GM20000 (cell line): ENCODE measurements around the gene UNC45B.
"Not testable (repeated sequence)": the region's sequence is repeated elsewhere in the genome, so short reads cannot be mapped to it uniquely, and the experiment has no call there.

Experiments
- DNase-seq: peaks from one replicate; pipeline ENCODE4 v3.0.0; 2012; ENCODE audit warnings: low spot score
- CTCF ChIP-seq: IDR thresholded peaks from 2 replicates; pipeline ENCODE4 v1.5.1; 2012; ENCODE audit warnings: mild to moderate bottlenecking, control low read depth; ENCODE audit errors: extremely low read depth, missing control alignments

Gene UNC45B

GRCh38 chr17:35147375-35147905 lies at the start of gene UNC45B:
Gene UNC45B, plus strand, starts transcription at chr17:35147817. Its CDS starts 447 bp downstream, at chr17:35148264.
- no peak for DNase-seq
- no peak for TF ChIP-seq CTCF

- DNase-seq, result no peak
- TF ChIP-seq CTCF, result no peak
Observed at GRCh38 chr17:35099908-35100307, 47.7 kb upstream of the UNC45B start.

DNA sequence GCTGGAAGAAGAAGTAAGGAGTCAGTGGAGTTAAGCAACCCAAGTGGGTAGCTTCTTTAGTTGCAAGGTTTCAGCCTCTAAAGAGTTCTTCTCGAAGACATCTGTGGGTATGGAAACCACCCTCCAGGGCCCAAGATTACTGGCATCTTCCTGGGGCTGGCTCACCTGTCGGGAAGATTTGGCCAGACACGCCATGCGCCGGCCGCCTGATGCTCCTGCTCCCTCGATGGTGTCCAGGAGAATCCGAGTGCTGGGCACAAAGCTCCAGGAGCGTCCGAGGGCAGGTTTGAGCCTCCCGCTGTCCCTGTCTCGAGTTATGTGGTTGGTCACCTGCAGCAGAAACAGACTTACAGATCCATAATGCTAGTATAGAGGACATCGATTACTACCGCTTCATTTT lies 46.6 kb upstream of the UNC45B start:
- DNase-seq, result no peak
- no peak for TF ChIP-seq CTCF

DNA sequence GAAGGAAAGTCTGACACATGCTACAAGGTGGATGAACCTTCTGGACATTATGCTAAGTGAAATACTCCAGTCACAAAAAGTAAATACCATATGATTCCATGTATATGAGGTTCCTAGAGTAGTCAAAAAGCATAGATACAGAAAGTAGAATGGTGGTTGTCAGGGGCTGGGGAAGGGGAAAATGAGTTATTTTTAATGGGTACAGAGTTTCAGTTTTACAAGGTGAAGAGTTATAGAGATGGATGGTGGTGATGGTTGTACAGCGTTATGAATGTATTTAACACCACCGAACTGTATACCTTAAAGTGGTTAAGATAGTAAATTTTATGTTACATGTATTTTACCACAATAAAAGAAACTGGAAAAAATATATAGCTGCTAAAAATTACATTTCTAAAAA lies 45.9 kb upstream of the UNC45B start:
- no peak for TF ChIP-seq CTCF
- DNase-seq, result no peak

DNA sequence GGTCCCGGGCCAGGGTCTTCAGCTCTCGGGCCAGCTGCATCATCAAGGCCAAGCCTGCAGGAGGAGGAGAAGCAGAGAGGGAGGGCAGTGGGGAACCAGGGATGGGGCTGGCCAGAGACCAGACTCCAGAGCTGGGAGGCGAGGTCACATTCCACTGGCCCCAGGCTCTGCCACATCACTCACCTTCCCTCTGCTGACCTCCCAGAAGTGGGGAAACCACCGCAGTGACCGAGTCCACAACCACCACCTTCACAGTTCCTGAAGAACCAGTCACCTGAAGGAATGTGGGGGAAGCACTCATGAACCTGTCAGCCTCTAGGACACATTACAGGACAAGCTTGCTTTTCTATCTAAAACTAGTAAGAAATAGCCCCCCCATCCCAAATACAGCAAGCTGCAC lies 44.3 kb upstream of the UNC45B start:
- no peak for DNase-seq
- TF ChIP-seq CTCF, result no peak

DNA sequence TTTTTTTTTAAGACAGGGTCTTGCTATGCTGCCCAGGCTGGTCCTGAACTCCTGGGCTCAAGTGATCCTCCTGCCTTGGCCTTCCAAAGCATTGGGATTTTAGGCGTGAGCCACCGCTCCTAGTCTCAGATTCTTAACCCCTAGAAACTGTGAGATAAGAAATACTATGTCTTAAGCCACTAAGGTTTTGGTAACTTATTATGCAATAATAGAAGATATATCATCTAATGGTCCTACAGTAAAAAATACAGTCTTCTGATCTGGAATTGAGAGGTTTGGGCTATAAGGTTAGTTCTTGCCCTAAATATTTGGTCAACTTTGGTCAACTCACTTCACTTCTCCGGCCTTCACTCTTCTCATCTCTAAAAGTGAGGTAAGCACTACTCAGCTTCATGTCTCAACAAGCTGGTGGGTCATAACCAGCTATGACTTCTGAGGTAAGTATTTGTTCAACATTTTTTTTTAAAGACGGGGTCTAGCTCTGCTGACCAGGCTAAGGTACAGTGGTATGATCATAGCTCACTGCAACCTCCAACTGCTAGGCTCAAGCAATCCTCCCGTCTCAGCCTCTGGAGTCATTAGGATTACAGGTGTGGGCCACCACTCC lies 42.7 kb upstream of the UNC45B start:
- no peak for DNase-seq
- no peak for TF ChIP-seq CTCF

- not testable (repeated sequence) for DNase-seq
Observed at GRCh38 chr17:35110791-35111190, 36.8 kb upstream of the UNC45B start.

GRCh38 chr17:35116845-35117244 lies 30.8 kb upstream of the UNC45B start:
- TF ChIP-seq CTCF, result no peak
- DNase-seq, result no peak
